ENCODE measurements around the gene WDPCP.

The WDPCP gene

DNA sequence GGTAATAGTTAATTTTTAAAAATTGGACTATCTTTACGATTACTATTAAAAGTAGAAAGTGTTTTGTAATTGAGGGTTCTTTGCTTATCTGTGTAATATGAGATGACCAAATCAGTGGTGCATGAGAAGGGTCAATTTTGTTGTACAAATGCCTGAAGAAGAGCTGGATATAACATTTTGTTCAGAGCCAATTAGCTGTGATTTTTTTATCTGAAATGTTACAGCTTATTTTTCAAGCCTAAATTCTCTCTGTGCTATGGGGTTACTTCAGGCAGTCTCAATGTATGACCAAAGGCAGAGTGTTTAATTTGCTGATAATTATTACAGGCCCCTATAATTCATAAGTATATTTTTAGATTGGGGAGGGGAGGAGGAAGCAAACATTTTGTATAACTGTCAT lies 495.9 kb downstream of the WDPCP start:
- Histone ChIP-seq H3K4me2 (ENCODE audit: low read length) (no peak overlapping the region), H3K79me2 (ENCODE audit: control insufficient read depth, low read length) (no peaks in the 10 kb centered on the region), H3K27ac (ENCODE audit: low read depth, low read length) (no peak overlapping the region), H3K27me3 (ENCODE audit: control insufficient read depth, low read length) (no peaks in the 10 kb centered on the region), H3K36me3 (ENCODE audit: control insufficient read depth, low read length) (no peaks in the 10 kb centered on the region), H4K20me1 (ENCODE audit: control insufficient read depth, insufficient read depth, low read depth, low read length) (no peaks in the 10 kb centered on the region), H3F3A (ENCODE audit: control insufficient read depth, insufficient read depth) (no peaks in the 10 kb centered on the region), H3K9me3 (ENCODE audit: control insufficient read depth, insufficient read depth, low read length) (no peaks in the 10 kb centered on the region), H3K9me2 (replicated peaks; ENCODE audit: control insufficient read depth, low read length) (no peaks in the 10 kb centered on the region), H3K4me3 (ENCODE audit: low read length) (no peak overlapping the region), H3K4me1 (ENCODE audit: control insufficient read depth, low read length) (no peaks in the 10 kb centered on the region)
- TF ChIP-seq, protein P1, sequence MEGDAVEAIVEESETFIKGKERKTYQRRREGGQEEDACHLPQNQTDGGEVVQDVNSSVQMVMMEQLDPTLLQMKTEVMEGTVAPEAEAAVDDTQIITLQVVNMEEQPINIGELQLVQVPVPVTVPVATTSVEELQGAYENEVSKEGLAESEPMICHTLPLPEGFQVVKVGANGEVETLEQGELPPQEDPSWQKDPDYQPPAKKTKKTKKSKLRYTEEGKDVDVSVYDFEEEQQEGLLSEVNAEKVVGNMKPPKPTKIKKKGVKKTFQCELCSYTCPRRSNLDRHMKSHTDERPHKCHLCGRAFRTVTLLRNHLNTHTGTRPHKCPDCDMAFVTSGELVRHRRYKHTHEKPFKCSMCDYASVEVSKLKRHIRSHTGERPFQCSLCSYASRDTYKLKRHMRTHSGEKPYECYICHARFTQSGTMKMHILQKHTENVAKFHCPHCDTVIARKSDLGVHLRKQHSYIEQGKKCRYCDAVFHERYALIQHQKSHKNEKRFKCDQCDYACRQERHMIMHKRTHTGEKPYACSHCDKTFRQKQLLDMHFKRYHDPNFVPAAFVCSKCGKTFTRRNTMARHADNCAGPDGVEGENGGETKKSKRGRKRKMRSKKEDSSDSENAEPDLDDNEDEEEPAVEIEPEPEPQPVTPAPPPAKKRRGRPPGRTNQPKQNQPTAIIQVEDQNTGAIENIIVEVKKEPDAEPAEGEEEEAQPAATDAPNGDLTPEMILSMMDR (IDR thresholded peaks at IDR 0.05; ENCODE audit: low read depth, low read length, poor library complexity, severe bottlenecking): no peak
- TF ChIP-seq EZH2phosphoT487 (IDR thresholded peaks at IDR 0.05; ENCODE audit: borderline replicate concordance, low read length): no peak

DNA sequence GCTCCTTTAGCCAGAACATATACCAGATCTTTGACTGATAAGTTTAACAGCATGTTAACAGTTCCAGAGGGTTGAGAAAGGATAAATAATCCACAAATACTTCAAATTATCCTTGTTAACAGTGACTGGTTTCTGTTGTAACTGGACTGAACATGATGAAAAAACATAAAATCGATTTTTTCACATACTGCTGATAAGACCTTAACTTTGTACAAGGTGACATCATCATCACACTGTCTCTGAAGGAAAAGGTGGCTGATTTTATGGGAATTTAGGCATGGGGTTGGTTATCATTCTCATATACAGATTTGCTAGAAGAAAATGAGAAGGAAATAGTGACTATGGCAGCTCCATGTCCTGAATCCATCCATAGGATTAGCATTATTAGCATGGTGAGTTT lies 501.6 kb downstream of the WDPCP start:
- H3F3A ChIP-seq (ENCODE audit: control insufficient read depth, insufficient read depth): no peaks in the 10 kb centered on the region
- H3K4me2 ChIP-seq (ENCODE audit: low read length): no peak overlapping the region
- no peak overlapping the region for H3K4me3 ChIP-seq (ENCODE audit: low read length)
- H3K79me2 ChIP-seq (ENCODE audit: control insufficient read depth, low read length): no peaks in the 10 kb centered on the region
- H3K27me3 ChIP-seq (ENCODE audit: control insufficient read depth, low read length): 0 out of 2 replicates have a peak, but pooled peaks cover 2% of the 10 kb centered on the region
- no peaks in the 10 kb centered on the region for H3K4me1 ChIP-seq (ENCODE audit: control insufficient read depth, low read length)
- TF ChIP-seq, protein P1 (IDR thresholded peaks at IDR 0.05; ENCODE audit: low read depth, low read length, poor library complexity, severe bottlenecking): no peak
- no peak for TF ChIP-seq EZH2phosphoT487 (IDR thresholded peaks at IDR 0.05; ENCODE audit: borderline replicate concordance, low read length)
- H3K9me3 ChIP-seq (ENCODE audit: control insufficient read depth, insufficient read depth, low read length): no peaks in the 10 kb centered on the region
- H3K27ac ChIP-seq (ENCODE audit: low read depth, low read length): no peak overlapping the region
- H3K36me3 ChIP-seq (ENCODE audit: control insufficient read depth, low read length): no peaks in the 10 kb centered on the region
- H3K9me2 ChIP-seq (replicated peaks; ENCODE audit: control insufficient read depth, low read length): no peaks in the 10 kb centered on the region
- no peaks in the 10 kb centered on the region for H4K20me1 ChIP-seq (ENCODE audit: control insufficient read depth, insufficient read depth, low read depth, low read length)

DNA sequence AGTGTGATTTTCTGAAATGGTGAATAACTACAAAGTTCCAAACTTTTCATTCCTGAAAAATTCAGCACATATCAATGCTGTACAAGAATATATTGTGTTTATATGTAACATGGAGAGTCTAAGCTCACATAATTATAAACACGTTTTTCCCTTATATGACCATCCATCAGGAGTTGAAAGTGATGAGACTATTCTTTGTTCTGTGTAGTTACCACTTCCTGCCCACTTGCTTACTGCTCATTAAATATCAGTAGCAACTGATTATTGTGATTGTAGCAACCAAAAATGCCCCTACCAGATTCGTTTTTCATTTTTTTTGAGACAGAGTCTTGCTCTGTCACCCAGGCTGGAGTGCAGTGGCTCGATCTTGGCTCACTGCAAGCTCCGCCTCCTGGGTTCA lies 506.9 kb downstream of the WDPCP start:
- Histone ChIP-seq H3K79me2 (ENCODE audit: control insufficient read depth, low read length) (no peaks in the 10 kb centered on the region), H3F3A (ENCODE audit: control insufficient read depth, insufficient read depth) (no peaks in the 10 kb centered on the region), H4K20me1 (ENCODE audit: control insufficient read depth, insufficient read depth, low read depth, low read length) (no peaks in the 10 kb centered on the region), H3K9me2 (replicated peaks; ENCODE audit: control insufficient read depth, low read length) (no peaks in the 10 kb centered on the region), H3K27me3 (ENCODE audit: control insufficient read depth, low read length) (0 out of 2 replicates have a peak, but pooled peaks cover 1% of the 10 kb centered on the region), H3K36me3 (ENCODE audit: control insufficient read depth, low read length) (no peaks in the 10 kb centered on the region), H3K27ac (ENCODE audit: low read depth, low read length) (no peak overlapping the region), H3K4me1 (ENCODE audit: control insufficient read depth, low read length) (no peaks in the 10 kb centered on the region), H3K4me2 (ENCODE audit: low read length) (no peak overlapping the region), H3K9me3 (ENCODE audit: control insufficient read depth, insufficient read depth, low read length) (no peaks in the 10 kb centered on the region), H3K4me3 (ENCODE audit: low read length) (no peak overlapping the region)
- TF ChIP-seq, protein P1 (IDR thresholded peaks at IDR 0.05; ENCODE audit: low read depth, low read length, poor library complexity, severe bottlenecking): no peak
- TF ChIP-seq EZH2phosphoT487 (IDR thresholded peaks at IDR 0.05; ENCODE audit: borderline replicate concordance, low read length): no peak
